Psoas muscle (tissue), 8 donors: ENCODE measurements around the gene SLC7A14. TPM values are rescaled to one million over a fixed set of nuclear protein-coding genes. Genes with fewer than 3 reads are reported as not detected.
"Not testable (repeated sequence)": the region's sequence is repeated elsewhere in the genome, so short reads cannot be mapped to it uniquely, and the experiment has no call there.

ENCODE experiments used
- ATAC-seq, 4 donors: fragments of 200-7000 bp; cut with Tn5 transposase; one replicate each; pipeline ENCODE4 v1.9.1; 2020; ENCODE audit warnings: moderate library complexity in 3 of 4, mild to moderate bottlenecking in 2 of 4
- DNase-seq, 2 donors: peaks; one replicate each; pipeline ENCODE4 v3.0.0-alpha.2; 2020
- H3K27ac ChIP-seq: fragments of 200-600 bp; one replicate; pipeline ENCODE4 v1.8.0; 2022
- H3K27me3 ChIP-seq, 3 donors: fragments of 200-600 bp in 1 of 3; one replicate each; pipeline versions ENCODE4 v1.6.1 to v1.8.0; 2013 to 2022; ENCODE audit warnings: low read length in 2 of 3, mild to moderate bottlenecking in 2 of 3, moderate library complexity in 1 of 3; ENCODE audit not compliant: insufficient read depth in 3 of 3
- H3K36me3 ChIP-seq, 2 donors: fragments of 200-600 bp in 1 of 2; one replicate each; pipeline versions ENCODE4 v1.6.1 to v1.8.0; 2013 to 2022; ENCODE audit warnings: low read depth in 1 of 2, mild to moderate bottlenecking in 1 of 2, moderate library complexity in 1 of 2; ENCODE audit not compliant: insufficient read depth in 1 of 2
- H3K4me1 ChIP-seq: fragments of 200-600 bp; one replicate; pipeline ENCODE4 v1.8.0; 2022
- H3K4me3 ChIP-seq: fragments of 200-600 bp; one replicate; pipeline ENCODE4 v1.8.0; 2022; ENCODE audit warnings: mild to moderate bottlenecking
- H3K9me3 ChIP-seq: fragments of 200-600 bp; one replicate; pipeline ENCODE4 v1.8.0; 2022
- WGBS, 3 donors: extraction: QIAGEN DNeasy Blood & Tissue Kit; methylation state at CpG; one replicate each; pipeline versions ENCODE4 v1.1.6 to v1.1.7; 2013; 5-methylcytosine and 5-hydroxymethylcytosine counted together
- intact Hi-C, 2 donors: fragments of 100-400 bp; cut with DNase I; formaldehyde crosslinking; loops; one replicate each; pipeline versions ENCODE4 v1.11.0 to v1.14.2; 2022
- polyA plus RNA-seq, 3 donors: library from polyadenylated mRNA; stranded (reverse); fragments of 200-250 nt; gene quantifications; one replicate each; pipeline ENCODE4 v1.2.3, GENCODE V29; 2013
- total RNA-seq, 4 donors: library from RNA; stranded (reverse); fragmentation: NEBNext Ultra II Directional in 2 of 4; extraction: Animal tissue kit (Norgen Biotek cat#: 25700) in 2 of 4; gene quantifications; one replicate each; pipeline versions ENCODE4 v1.2.1 to v1.2.4, GENCODE V29; 2021 to 2023
- TF ChIP-seq, protein P1 (sequence below): fragments of 200-600 bp; IDR thresholded peaks from one replicate; pipeline ENCODE4 v1.8.0; 2022; ENCODE audit warnings: antibody characterized with exemption
- donor health status: healthy with polysubstance abuse.
- donor health status: DM: no; HTN: no; CAD: no; lungs with moderate emphysema.
- donor health status: Bipolar disorder and iron deficiency.
- donor health status: healthy.
- donor health status: DM: yes; HTN: yes; CAD: no.
- donor health status: DM: no; HTN: no; CAD: no.
- donor health status: DM: no; HTN: no; CAD: no.
- donor health status: DM: yes; HTN: yes; CAD: no.

SLC7A14 gene
- total and polyA plus RNA-seq, 7 donors: under 0.01 to 0.04 (median 0.01) TPM; not detected in 4

DNA sequence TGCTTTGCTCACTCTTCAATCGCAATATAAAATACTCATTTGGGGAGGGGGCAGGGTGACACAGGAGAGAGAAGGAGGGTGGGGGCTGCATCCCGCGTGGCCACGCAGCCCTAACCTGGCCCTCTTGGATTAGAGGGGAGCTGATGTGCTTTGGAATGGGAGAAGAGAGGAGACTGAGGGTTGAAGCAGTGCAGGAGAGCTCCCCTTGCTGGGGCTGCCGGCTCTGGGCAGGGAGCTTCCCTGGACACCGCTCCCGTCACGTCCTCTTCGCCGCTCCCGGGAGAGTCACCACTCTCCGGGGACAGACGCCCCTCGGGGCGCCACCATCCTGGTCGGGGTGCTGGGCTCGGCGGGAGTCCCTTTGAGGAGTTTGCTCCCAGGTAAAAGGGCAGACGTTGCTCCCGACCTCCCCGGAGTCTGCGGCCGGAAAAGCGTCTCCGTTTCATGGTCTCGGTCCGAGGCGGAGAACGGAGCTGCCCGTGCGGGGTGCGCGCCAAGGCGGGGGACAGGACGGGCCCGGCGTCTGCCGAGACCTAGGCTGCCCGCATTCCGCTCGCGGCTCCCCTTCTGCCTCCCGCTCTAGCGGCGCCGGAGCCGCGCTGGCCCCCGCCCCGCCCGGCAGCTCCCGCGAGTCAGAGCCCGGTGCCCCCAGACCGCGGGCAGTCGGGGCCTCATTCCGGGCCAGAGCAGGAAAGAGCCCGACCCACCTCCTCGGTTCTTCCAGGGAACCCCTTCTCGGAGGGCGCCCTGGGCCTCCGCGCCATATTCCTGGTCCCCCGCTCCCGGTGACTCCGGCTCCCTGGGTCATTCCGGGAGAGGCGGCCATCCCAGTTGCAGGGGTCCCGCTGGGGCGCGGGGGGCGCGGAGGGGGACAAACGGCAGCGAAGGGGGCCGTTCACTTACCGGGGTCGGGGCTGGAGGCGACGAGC is 603 bp downstream of the SLC7A14 start:
- Histone ChIP-seq H3K27ac (no peak overlapping the region), H3K27me3 (peaks cover 0 to 53% (median 11%) of the 10 kb centered on the region in 3 donors), H3K9me3 (no peaks in the 10 kb centered on the region), H3K4me1 (no peaks in the 10 kb centered on the region), H3K36me3 (no peaks in the 10 kb centered on the region), H3K4me3 (no peak overlapping the region)
- ATAC-seq (no peak), DNase-seq (peak in 1 of 2 donors; percentile 41)
- intact Hi-C loops: no loop called here
- TF ChIP-seq, protein P1, sequence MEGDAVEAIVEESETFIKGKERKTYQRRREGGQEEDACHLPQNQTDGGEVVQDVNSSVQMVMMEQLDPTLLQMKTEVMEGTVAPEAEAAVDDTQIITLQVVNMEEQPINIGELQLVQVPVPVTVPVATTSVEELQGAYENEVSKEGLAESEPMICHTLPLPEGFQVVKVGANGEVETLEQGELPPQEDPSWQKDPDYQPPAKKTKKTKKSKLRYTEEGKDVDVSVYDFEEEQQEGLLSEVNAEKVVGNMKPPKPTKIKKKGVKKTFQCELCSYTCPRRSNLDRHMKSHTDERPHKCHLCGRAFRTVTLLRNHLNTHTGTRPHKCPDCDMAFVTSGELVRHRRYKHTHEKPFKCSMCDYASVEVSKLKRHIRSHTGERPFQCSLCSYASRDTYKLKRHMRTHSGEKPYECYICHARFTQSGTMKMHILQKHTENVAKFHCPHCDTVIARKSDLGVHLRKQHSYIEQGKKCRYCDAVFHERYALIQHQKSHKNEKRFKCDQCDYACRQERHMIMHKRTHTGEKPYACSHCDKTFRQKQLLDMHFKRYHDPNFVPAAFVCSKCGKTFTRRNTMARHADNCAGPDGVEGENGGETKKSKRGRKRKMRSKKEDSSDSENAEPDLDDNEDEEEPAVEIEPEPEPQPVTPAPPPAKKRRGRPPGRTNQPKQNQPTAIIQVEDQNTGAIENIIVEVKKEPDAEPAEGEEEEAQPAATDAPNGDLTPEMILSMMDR: no peak
- WGBS, 3 donors: 2 to 3% (median 2%) methylated on average over 56 to 81 of the region's 81 CpGs

DNA sequence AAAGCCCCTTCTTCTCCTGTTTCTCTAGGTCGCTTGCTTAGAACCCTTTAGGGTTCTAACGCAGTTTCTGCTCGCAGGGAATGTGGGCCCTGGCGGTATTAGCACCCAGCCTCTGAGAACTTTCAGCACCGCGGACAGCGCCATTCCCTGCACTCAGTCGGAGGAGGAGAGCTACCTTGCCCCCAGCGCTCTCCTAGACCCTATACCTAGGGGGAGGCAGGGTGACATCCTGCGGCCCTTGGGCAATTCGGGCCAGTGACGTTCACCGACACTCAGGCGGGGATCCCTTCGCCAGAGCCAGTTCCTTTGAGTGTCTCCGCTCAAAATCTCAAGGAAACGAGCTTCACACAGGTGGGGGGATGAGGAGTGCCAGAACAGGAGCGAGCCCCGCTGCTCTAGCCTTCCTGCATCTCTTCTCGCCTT is 1.3 kb downstream of the SLC7A14 start:
- Histone ChIP-seq H3K4me3 (no peak overlapping the region), H3K4me1 (no peaks in the 10 kb centered on the region), H3K27me3 (peaks cover 0 to 53% (median 11%) of the 10 kb centered on the region in 3 donors), H3K9me3 (no peaks in the 10 kb centered on the region), H3K27ac (no peak overlapping the region), H3K36me3 (no peaks in the 10 kb centered on the region)
- DNase-seq (peak; percentile 68 to 81), ATAC-seq (peak in 3 of 4 donors; percentile 63 to 76 (median 67))
- WGBS, 3 donors: 2 to 4% (median 3%) methylated on average over 20 of the region's 20 CpGs
- intact Hi-C loops: no loop called here
- TF ChIP-seq, protein P1: no peak

DNA sequence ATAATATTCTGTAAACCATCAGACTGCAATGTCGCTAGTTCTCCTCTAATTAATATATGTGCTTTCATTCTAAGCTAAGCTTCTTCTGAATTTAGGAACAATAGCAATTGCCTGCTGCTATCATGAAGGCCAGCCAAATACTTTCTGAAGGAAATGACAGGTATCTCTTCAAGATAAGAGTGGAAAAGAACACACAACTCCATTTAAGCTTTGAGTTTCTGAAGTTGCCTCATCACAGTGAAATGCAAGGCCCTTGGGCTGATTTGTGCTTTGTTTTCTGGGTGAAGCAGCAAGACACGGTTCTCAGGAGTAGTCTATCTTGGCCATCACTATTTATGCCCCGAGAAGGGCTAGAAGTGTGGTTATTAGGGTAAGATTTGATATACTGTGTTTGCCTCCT is 6.2 kb downstream of the SLC7A14 start:
- WGBS, 3 donors: 61 to 65% (median 64%) methylated on average over 3 of the region's 3 CpGs
- Histone ChIP-seq H3K4me3 (no peak overlapping the region), H3K4me1 (no peaks in the 10 kb centered on the region), H3K9me3 (no peaks in the 10 kb centered on the region), H3K27ac (no peak overlapping the region), H3K27me3 (peaks cover 0 to 25% (median 0%) of the 10 kb centered on the region in 3 donors), H3K36me3 (no peaks in the 10 kb centered on the region)
- ATAC-seq (no peak), DNase-seq (no peak)
- TF ChIP-seq, protein P1: no peak
- intact Hi-C loops: no loop called here

DNA sequence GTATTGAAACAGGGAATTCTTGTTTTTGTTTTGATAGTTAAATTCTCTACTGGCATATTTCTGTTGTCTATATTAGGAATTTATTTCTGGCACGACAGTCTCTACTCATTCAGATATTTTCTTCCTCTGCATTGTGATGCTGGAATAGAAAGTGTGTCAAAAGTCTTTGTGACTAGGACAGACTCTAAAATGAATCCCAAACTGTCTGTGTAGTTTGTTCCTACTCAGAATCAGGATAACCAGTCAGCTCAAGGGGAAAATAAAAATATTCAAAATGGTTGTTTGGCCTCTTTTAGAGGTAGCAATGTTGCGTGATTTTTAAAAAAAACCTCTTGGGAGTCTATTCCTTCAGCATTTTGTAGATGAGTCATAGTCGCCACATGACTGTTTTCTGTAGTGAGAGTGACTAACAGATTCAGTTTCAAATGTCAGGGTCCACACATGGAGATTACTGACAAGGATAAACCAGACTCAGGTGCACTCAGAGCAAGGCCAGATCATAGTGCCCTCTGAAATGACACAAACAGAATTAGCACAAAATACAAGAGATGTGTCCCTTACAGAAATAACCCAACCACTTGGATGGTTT is 13.1 kb downstream of the SLC7A14 start:
- 37 to 59% (median 44%) methylated on average over 3 of the region's 3 CpGs for WGBS, 3 donors
- no peak overlapping the region for H3K4me3 ChIP-seq
- DNase-seq: no peak

DNA sequence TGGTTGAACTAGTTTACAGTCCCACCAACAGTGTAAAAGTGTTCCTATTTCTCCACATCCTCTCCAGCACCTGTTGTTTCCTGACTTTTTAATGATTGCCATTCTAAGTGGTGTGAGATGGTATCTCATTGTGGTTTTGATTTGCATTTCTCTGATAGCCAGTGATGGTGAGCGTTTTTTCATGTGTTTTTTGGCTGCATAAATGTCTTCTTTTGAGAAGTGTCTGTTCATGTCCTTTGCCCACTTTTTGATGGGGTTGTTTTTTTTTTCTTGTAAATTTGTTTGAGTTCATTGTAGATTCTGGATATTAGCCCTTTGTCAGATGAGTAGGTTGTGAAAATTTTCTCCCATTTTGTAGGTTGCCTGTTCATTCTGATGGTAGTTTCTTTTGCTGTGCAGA is 18.3 kb downstream of the SLC7A14 start:
- intact Hi-C loops, ATAC-seq, DNase-seq, H3K36me3 ChIP-seq, H3K9me3 ChIP-seq, H3K27ac ChIP-seq, H3K27me3 ChIP-seq, H3K4me1 ChIP-seq, H3K4me3 ChIP-seq: not testable (repeated sequence)
- WGBS, 3 donors: 40 to 56% (median 55%) methylated on average over 1 of the region's 1 CpG

More for the DNA sequence above, 13.1 kb downstream of the SLC7A14 start:
- intact Hi-C loops: no loop called here
- TF ChIP-seq, protein P1: no peak
- H3K9me3 ChIP-seq: no peaks in the 10 kb centered on the region
- no peak overlapping the region for H3K27ac ChIP-seq
- no peaks in the 10 kb centered on the region for H3K4me1 ChIP-seq
- no peaks in the 10 kb centered on the region for H3K36me3 ChIP-seq
- H3K27me3 ChIP-seq: no peaks in the 10 kb centered on the region
- peak; percentile 39 to 95 (median 60) for ATAC-seq
